GM12874 (cell line): ENCODE measurements around the gene MTG2.

Experiments
- TF ChIP-seq, protein P1 (sequence below): IDR thresholded peaks from 2 replicates; pipeline ENCODE4 v1.5.1; 2011; ENCODE audit warnings: low read depth, mild to moderate bottlenecking, control low read depth, low read length, moderate library complexity; ENCODE audit not compliant: insufficient read depth

The MTG2 gene

DNA sequence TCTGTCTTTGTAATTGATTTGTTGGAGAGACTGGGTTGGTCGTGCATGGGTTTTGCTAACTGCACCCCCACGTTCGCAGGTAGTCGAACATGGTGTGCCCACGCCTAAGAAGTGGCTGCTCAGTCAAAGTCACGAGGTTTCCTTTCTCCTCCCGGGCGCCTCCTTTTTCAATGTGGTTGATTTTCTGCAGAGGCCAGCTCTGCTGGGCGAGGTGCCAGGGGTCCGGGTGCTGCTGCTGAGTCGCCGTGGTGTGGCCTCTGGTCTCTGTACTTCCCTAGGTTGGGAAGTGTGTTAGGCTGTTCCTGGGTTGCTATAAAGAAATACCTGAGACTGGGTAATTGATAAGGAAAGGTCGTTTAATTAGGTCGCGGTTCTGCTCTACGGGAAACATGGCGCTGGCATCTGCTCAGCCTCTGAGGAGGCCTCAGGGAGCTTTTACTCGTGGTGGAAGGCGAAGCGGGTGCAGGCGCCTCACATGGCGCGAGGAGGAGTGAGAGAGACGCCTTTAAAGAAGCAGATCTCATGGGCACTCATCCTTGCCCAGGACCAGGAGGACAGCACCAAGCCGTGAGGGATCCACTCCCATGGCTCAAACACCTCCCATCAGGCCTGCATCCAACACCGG is 69.6 kb downstream of the MTG2 start:
- TF ChIP-seq, protein P1, sequence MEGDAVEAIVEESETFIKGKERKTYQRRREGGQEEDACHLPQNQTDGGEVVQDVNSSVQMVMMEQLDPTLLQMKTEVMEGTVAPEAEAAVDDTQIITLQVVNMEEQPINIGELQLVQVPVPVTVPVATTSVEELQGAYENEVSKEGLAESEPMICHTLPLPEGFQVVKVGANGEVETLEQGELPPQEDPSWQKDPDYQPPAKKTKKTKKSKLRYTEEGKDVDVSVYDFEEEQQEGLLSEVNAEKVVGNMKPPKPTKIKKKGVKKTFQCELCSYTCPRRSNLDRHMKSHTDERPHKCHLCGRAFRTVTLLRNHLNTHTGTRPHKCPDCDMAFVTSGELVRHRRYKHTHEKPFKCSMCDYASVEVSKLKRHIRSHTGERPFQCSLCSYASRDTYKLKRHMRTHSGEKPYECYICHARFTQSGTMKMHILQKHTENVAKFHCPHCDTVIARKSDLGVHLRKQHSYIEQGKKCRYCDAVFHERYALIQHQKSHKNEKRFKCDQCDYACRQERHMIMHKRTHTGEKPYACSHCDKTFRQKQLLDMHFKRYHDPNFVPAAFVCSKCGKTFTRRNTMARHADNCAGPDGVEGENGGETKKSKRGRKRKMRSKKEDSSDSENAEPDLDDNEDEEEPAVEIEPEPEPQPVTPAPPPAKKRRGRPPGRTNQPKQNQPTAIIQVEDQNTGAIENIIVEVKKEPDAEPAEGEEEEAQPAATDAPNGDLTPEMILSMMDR = no peak
